UCSD-AML1 (cell line): ENCODE measurements around the gene RGS5.

Experiments used
- DNase-seq: peaks from one replicate; lab custom pipeline; 2025; ENCODE audit not compliant: unreplicated experiment; lab: John Stamatoyannopoulos, UW

Gene RGS5

GRCh38 chr1:163186862-163187261, 15.9 kb downstream of the RGS5 start:
- no peak for DNase-seq

DNA sequence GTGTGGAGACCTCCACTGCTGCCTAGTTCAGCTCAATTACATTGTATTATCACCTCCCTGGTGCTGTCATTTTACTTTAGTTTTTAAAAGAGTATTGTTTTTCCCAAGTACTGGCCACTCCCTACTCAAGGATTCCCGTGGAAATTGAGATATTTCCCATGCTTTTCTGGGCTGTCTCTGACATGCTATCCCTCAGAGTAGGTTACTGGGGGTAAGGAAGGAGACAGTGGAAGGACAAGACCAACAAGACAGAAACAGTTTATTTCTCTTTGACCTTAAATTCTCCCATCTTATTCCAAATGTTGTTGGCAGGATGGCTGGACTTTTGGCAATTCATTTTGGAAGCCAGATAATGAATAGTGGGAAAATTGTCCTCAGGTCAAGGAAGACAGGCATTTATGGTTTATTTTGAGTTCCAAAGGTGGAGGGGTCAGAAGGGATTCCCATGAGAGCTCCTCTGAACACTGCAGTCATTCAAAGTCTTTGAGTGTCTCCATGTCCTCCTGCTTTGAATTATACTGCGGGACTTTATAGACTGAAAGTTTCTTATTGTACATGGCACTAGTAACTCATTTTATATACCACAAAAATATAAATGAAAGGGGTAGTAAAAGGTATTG, 20.3 kb downstream of the RGS5 start:
- no peak for DNase-seq

- DNase-seq, result no peak
Observed at GRCh38 chr1:163178628-163179027, 24.1 kb downstream of the RGS5 start.

DNA sequence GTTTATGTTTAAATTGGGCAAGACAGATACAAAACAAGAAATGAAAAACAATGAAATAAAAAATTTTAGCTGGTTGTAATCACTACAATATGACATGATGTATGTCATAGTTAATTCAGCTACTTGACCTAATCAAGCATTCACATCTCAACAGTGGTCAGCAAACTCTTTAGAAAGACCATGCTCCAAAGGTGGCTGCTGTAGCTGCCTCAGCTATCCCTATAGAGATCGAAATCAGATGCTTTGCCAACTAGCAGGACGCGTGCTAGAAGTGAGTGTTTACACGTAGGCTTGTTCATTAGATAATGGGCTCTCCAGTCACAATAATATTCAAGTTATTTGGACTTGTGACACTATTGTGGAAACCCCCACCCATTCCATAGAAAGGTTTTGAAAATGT, 25.9 kb downstream of the RGS5 start:
- DNase-seq, result no peak

- DNase-seq, result peak; percentile 43
Observed at GRCh38 chr1:163174524-163175437, 27.9 kb downstream of the RGS5 start.

DNA sequence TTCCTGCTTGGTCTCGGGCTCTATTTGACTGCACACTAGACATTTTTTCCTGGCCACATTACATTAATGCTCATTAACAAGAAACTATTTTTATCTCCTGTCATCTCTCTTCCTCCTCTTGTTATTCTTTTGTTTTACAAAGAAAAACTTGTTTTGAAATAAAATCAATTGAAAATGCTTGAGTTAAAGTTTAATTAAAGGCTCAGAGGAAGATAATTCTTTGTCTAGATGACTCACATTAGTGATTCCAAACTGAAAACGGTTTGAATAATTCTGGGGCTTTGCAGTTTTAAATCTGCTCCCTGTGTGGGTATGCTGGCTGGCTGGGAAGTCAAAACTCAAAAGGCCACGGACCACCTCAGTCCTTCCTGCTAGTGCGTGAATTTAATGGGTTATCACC, 29.6 kb downstream of the RGS5 start:
- DNase-seq, result no peak

DNA sequence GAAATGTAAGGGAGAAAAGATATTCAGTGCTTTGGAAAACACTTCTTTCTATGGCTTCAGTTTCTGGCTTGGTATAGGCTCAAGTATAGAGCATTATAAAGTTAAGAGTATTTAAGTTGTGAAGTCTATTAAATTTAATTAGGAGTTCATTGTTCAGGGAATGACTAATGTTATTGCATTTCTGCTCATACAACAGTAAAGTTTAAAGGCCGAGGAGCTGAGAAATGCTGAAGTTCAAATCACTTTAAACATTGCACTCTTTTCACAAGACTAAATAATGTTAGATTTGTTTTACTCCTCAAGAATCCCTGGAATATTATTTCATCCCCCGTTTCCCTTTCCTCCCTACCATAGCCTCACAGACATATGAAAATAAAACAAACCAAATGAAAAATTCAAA, 30.1 kb downstream of the RGS5 start:
- no peak for DNase-seq

- no peak for DNase-seq
Observed at GRCh38 chr1:163171826-163172225, 30.9 kb downstream of the RGS5 start.

DNA sequence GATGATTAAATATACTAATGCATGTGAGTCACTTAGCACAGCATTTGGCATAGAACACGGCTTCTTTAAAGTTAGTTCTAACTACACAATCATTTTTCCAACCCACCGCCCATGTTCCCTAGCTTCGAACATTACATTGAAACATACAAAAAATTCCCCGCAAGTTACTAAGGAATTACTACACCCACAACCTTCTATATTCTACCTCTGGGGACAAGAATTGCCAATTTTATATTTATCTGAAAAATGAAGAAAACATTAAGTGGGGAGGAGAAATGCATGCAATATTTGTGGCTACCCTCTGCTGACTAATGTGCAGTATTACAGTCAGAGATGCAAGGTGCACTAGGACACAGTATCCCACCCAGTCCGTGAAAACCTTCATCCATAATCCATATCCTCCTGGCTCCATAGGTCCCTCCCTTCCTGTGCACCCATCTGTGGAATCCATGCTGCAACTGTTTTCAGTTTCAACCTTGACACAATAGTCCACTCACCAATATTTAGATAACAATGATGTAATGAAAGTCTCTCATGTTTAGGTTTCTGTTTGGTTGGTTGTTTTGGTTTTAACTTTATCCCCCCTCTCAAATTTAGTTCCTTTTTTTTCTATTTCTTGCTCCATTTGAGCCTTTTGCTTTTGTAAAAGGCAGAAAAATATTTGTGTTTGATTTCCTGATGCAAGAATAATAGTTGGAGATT, 31.6 kb downstream of the RGS5 start:
- DNase-seq, result no peak

- DNase-seq, result no peak
Observed at GRCh38 chr1:163170331-163170730, 32.4 kb downstream of the RGS5 start.

GRCh38 chr1:163169553-163169952, 33.2 kb downstream of the RGS5 start:
- DNase-seq, result no peak

DNA sequence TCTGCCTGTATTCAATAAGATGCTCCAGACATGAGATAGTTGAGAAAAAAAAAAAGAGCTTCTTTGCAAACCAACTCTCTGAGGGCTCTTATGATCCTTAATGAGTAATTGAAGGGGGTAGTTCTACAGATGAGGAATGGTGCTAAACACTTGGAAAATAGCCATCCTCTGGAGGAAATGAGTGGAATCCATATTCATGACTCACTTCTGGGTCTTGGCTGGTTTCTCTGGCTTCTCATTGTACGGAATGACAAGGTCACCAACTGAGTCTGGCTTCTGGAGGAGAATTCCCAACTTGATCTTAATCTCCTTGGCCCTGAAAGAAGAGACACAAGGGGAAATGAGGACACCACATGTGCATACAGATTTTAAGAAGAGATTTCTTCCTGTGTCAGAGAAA, 34.7 kb downstream of the RGS5 start:
- no peak for DNase-seq

- no peak for DNase-seq
Observed at GRCh38 chr1:163166886-163167555, 35.7 kb downstream of the RGS5 start.

GRCh38 chr1:163165119-163165518, 37.6 kb downstream of the RGS5 start:
- no peak for DNase-seq

- no peak for DNase-seq
Observed at GRCh38 chr1:163163881-163164582, 38.7 kb downstream of the RGS5 start.

DNA sequence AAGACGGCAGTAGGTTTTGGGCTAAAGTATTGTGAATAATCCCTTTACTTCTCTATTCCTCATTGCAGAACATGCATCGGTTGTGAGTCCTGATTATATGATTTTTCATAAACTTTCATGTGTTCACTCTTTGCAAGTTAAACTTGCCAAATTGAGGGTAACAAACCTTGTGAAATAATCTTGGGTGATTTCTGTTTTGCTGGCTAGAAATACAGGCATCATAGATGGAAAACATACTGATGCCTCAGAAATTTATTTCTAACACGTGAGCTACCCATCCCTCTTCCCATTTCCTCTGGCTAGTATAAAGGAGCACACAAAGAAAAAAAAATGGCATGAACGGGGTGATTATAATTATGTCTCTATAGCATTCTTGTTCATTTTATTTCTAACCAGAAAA, 39.6 kb downstream of the RGS5 start:
- no peak for DNase-seq

DNA sequence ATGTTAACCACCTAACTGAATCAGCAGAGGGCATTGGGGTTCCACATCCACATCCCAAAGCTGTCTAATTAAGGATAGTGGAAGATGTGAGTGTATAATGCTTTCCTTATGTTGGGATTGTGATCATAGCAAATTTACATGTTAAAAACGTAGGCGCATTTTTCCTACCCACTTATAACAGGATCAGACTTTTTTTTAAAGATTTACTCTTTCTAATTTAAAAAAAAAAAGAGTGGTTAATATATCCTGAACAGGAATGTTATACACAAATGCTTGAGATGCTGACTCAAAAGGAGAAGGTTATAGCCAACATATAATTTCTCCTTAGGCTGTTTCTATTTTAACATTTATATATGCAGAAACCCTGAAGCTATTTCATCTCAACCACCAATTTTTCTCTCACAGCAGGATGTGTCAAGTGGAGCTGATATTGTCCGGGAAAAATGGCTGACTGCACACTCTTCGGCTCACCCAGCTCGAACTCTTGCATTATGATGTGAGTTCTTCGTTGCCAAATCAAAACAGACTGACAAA, 40.3 kb downstream of the RGS5 start:
- no peak for DNase-seq

DNA sequence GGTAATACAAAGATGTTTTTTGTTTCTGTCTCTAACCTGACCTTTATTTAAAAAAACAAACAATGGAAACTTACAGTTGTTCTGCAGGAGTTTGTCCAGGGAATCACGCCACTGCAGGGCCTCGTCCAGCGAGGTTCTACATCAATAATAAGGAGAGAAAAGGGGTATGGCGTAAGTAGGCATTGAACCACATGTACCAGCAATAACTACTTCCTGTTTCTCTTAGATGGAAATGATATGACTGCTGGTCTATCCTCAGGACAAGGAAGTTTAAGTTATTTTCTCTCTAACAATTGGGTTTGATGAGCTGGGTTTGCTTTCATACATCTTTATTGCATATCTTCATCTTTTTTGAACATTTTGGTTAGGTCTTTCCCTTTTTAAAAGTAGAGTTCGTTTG, 40.9 kb downstream of the RGS5 start:
- no peak for DNase-seq

GRCh38 chr1:163161337-163161736, 41.4 kb downstream of the RGS5 start:
- DNase-seq, result no peak

- DNase-seq, result no peak
Observed at GRCh38 chr1:163155606-163156005, 47.1 kb downstream of the RGS5 start.

DNA sequence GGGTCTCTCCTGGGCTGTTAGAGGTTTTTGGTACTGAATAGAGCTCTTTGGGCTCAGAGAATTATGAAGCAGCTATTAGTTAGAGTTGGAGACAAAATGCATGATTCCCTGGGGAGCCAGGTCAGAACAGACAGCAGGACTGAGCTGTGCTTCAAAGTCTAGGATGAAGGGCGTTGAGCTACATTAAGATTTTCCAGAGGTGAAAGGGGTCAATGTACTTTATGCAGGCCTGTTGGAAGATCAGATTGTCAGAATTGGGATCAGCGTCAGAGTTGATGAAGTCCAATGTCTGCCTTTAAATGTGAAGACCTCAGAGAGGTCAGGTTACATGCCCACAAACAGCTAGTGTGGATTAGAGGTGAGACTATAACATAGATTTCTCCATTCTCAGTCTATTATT, 53.8 kb downstream of the RGS5 start:
- DNase-seq, result no peak
